SW480 (cell line): Measurements from ENCODE around the gene ACP4.

Experiments
- DNase-seq: peaks from one replicate; pipeline ENCODE4 v3.0.0-alpha.2; 2016; ENCODE audit warnings: low spot score

ACP4 gene

DNA sequence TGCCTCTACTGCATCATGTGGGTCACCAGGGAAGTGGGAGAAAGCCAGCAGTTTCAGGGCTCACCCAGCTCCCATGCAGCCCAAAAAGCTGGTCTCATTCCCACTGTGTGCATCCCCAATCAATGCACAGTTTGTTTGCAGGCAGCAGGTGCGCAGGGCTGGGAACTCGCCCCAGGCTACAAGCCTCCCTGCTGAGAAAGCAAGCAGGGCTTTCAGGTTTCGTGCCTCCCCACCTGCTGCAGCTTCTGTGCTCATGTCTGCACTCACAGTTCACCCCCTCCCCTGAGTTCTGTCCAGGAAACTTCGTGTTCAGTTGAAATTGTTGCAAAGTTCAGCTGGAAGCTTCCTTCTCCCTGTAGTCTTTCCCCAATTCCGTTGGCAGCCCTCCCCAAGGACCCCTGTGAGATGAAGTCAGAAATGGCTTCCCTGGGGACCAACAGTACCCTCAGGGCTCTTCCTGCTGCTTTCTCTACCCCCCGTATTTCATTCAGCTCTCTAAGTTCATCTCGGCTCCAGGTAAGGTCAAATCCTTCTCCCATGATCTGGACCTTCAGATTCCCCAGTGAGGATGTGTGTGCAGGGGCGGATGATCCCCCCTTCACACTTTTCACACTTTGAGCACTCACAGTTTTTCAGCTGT, 54.2 kb downstream of the ACP4 start:
- no peak for DNase-seq
